ENCODE data around the gene SUOX.
"Not testable (repeated sequence)": the region's sequence is repeated elsewhere in the genome, so short reads cannot be mapped to it uniquely, and the experiment has no call there.

Gene SUOX

GRCh38 chr12:55983232-55983842 lies 13.7 kb upstream of the SUOX start:
- DNase-seq = no peak

GRCh38 chr12:55984861-55985260 lies 12.2 kb upstream of the SUOX start:
- peak in 1 of 2 donors; percentile 52 for DNase-seq

- peak; percentile 41 to 42 for DNase-seq
Measured at GRCh38 chr12:55985341-55985740, 11.7 kb upstream of the SUOX start.

GRCh38 chr12:55985976-55986375 lies 11.1 kb upstream of the SUOX start:
- DNase-seq = not testable (repeated sequence)

GRCh38 chr12:55991110-55991509 lies 6.0 kb upstream of the SUOX start:
- DNase-seq = no peak

- DNase-seq = no peak
Measured at GRCh38 chr12:55993230-55993853, 3.7 kb upstream of the SUOX start.

GRCh38 chr12:55995366-55995765 lies 1.7 kb upstream of the SUOX start:
- no peak for DNase-seq

- DNase-seq = peak; percentile 44 to 83
Measured at GRCh38 chr12:55996201-55996714, 818 bp upstream of the SUOX start.

- no peak for DNase-seq
Measured at GRCh38 chr12:55997535-55997859, 421 bp downstream of the SUOX start.

- not testable (repeated sequence) for DNase-seq
Measured at GRCh38 chr12:55999522-55999921, 2.4 kb downstream of the SUOX start.

GRCh38 chr12:55999999-56000540 lies 3.0 kb downstream of the SUOX start:
- DNase-seq = not testable (repeated sequence)

- no peak for DNase-seq
Measured at GRCh38 chr12:56001487-56002100, 4.5 kb downstream of the SUOX start.

GRCh38 chr12:56003376-56003775 lies 6.3 kb downstream of the SUOX start:
- DNase-seq = peak; percentile 58 to 82

- no peak for DNase-seq
Measured at GRCh38 chr12:56004211-56004610, 7.1 kb downstream of the SUOX start.

- no peak for DNase-seq
Measured at GRCh38 chr12:56007564-56008559, 10.8 kb downstream of the SUOX start.

- DNase-seq = no peak
Measured at GRCh38 chr12:56010111-56010570, 13.1 kb downstream of the SUOX start.

GRCh38 chr12:56011509-56012090 lies 14.5 kb downstream of the SUOX start:
- DNase-seq = no peak

- DNase-seq = no peak
Measured at GRCh38 chr12:56013482-56013881, 16.4 kb downstream of the SUOX start.

- no peak for DNase-seq
Measured at GRCh38 chr12:56014205-56014604, 17.1 kb downstream of the SUOX start.

- DNase-seq = no peak
Measured at GRCh38 chr12:56017181-56017580, 20.1 kb downstream of the SUOX start.

GRCh38 chr12:56018356-56018755 lies 21.3 kb downstream of the SUOX start:
- no peak for DNase-seq
